ENCODE measurements around the gene FAM47A. TPM values are rescaled to one million over a fixed set of nuclear protein-coding genes. Genes with fewer than 3 reads are reported as not detected.

The FAM47A gene
- not detected in 2 replicates for total RNA-seq (ENCODE audit: low replicate concordance)

GRCh38 chrX:34132028-34132427 is at the start of gene FAM47A:
Gene FAM47A, minus strand, starts transcription at chrX:34132314. Its CDS starts 36 bp downstream, at chrX:34132278.

